Astrocyte of the cerebellum (primary cell): ENCODE measurements around the gene HNRNPA2B1.
"Not testable (repeated sequence)": the region's sequence is repeated elsewhere in the genome, so short reads cannot be mapped to it uniquely, and the experiment has no call there.

Experiments used
- DNase-seq: peaks from one replicate; pipeline ENCODE4 v3.0.0-alpha.2; 2011; ENCODE audit warnings: low read depth
- H3K4me3 ChIP-seq: 2 replicates; pipeline ENCODE4 v1.5.1; 2011; ENCODE audit warnings: mild to moderate bottlenecking, low read depth, low read length, moderate library complexity
- in situ Hi-C: cut with HindIII; loops from 2 replicates; pipeline ENCODE4 v1.10.0; 2017; ENCODE audit warnings: low sequenced_read_pairs
- TF ChIP-seq, protein P1 (sequence below): IDR thresholded peaks from 2 replicates; pipeline ENCODE4 v1.5.1; 2012; ENCODE audit warnings: low read length, low read depth, moderate library complexity, mild to moderate bottlenecking; ENCODE audit errors: missing control alignments

The HNRNPA2B1 gene

DNA sequence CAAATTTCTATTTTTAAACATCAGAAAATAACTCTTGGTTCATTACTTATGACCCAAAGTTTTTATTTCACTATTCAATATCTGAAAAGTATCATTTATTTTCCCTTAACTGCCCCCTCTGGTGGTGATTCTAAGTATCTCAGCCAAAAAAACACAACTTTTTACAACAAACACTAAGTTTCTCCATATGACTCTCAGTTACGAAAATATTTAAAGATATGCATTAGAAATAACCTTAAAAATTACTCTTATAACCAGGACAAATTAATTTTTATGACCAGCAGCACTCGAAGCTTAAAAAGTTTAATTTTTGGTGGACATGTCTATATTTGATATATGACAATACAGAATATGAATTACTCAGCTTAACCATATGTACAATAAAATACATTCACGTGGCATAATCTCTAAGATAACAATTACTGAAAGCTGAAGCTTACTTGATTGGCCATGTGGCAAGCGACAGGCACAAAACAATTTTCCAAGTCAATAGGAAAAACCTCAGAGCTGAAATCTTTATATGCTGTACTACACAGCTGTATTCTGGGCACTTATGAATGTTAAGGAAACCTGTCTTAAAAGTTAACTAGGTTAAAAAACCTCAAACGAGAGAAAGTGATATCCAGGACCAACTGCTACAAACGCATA lies 2.3 kb downstream of the HNRNPA2B1 start:
- H3K4me3 ChIP-seq, result peak overlapping the region; percentile 100
- in situ Hi-C loops, result loop anchor here (5.0 kb wide), 1 partner anchor 106 kb away; no protein-coding TSS in a partner anchor
- DNase-seq, result no peak

DNA sequence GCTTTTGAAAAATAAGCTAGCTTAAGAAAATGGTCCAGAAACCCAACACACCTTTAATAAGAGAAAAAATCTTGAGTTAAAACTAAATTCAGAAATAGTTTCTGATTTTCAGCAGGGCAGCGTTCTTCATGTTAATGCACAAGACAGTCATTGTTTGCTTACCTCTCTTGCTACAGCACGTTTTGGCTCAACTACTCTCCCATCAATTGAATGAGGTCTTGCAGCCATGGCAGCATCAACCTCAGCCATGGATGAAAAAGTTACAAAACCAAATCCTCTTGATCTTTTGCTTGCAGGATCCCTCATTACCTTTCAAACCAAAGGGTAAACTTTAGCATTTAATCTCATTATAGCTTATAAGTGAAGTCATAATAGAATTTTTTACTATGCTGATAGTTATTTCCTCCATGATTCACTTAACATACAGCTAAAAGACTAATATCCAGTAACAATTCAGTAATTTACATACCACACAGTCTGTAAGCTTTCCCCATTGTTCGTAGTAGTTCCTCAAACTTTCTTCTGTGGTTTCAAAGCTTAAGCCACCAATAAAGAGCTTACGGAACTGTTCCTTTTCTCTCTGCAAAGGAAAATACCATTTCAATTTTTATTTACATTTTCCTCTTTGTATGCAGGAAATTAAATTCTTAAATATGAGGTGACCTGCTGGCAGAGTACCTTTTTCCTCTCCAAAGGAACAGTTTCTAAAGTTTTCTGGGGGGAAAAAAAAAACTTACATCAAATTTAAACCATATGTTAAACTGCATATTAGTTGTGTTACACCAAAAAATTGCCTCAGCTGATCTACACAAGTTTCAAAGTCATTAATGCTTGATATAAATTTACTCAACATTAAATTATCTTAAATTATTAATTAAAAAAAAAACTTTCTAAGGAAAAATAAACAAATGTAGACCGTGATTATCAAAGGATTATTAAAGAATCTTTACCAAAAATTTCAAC lies 3.1 kb downstream of the HNRNPA2B1 start:
- TF ChIP-seq, protein P1, sequence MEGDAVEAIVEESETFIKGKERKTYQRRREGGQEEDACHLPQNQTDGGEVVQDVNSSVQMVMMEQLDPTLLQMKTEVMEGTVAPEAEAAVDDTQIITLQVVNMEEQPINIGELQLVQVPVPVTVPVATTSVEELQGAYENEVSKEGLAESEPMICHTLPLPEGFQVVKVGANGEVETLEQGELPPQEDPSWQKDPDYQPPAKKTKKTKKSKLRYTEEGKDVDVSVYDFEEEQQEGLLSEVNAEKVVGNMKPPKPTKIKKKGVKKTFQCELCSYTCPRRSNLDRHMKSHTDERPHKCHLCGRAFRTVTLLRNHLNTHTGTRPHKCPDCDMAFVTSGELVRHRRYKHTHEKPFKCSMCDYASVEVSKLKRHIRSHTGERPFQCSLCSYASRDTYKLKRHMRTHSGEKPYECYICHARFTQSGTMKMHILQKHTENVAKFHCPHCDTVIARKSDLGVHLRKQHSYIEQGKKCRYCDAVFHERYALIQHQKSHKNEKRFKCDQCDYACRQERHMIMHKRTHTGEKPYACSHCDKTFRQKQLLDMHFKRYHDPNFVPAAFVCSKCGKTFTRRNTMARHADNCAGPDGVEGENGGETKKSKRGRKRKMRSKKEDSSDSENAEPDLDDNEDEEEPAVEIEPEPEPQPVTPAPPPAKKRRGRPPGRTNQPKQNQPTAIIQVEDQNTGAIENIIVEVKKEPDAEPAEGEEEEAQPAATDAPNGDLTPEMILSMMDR, result no peak
- in situ Hi-C loops, result loop anchor here (5.0 kb wide), 1 partner anchor 105 kb away; no protein-coding TSS in a partner anchor

More for the DNA sequence above, 2.3 kb downstream of the HNRNPA2B1 start:
- TF ChIP-seq, protein P1, result peak; percentile 43

DNA sequence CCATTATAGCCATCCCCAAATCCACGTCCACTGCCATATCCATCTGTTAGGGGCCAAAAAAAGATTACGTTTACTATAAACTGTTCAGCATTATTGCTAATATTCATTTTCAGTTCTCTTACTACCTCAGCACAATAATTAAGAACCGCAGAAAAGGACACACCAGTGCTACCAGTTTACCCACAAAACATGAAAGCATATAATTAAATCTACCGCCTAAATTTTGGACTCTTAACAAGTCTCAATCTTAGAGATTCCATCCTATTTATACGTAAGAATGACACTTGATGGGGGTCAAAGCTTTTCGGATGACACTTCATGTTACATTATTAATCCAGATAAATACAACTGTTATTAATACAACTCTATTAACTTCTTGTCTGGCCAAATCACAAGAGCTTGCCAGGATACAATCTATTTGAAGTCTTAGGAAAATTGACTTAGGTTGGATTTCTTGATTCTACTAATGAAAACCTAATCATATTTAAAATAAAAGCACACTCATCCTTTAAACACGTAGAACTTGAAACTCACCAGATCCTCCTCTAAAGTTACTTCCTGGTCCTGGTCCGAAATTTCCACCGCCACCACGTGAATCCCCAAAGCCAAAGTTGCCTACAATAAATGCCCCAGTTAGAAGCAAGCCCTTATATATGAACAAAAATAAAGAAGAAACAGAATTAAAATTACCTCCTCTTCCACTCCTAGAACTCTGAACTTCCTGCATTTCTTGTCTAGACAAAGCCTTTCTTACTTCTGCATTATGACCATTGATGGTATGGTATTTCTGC lies 4.5 kb downstream of the HNRNPA2B1 start:
- in situ Hi-C loops, result loop anchor here (5.0 kb wide), 1 partner anchor 104 kb away; no protein-coding TSS in a partner anchor
- no peak for DNase-seq
- TF ChIP-seq, protein P1, result no peak
- H3K4me3 ChIP-seq, result no peak overlapping the region

More for the DNA sequence above, 3.1 kb downstream of the HNRNPA2B1 start:
- H3K4me3 ChIP-seq, result peak overlapping the region; percentile 100
- DNase-seq, result no peak

DNA sequence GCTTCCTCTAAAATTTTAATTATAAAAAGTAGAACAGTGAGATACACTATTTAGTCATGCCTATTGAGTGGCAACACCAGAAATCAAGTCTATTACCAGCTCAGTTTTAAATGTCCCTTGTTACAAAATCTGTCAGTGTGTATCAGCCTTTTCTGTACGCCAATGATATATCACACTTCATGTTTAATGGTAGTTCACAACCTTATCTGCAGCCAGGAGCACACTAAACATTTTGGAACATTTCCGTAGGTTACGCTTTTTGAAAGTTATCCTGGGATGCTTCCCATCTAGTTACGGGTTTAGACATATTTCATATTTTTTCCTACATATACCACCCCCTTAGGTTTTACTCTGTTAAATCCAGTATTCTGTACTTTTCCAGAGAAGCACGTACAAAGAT lies 5.4 kb downstream of the HNRNPA2B1 start:
- in situ Hi-C loops, result loop anchor here (5.0 kb wide), 1 partner anchor 103 kb away; no protein-coding TSS in a partner anchor
- H3K4me3 ChIP-seq, result no peak overlapping the region
- DNase-seq, result no peak
- TF ChIP-seq, protein P1, result no peak

DNA sequence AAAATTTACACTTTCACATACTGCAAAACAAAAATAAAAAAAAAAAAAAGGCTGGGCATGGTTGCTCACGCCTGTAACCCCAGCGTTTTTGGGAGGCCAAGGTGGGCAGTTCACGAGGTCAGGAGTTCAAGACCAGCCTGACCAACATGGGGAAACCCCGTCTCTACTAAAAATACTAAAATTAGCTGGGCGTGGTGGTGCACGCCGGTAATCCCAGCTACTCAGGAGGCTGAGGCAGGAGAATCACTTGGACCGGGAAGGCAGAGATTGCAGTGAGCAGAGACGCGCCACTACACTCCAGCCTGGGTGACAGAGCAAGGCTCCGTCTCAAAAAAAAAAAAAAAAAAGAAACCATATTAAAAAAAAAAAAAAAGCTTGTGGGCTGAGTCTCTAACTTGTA lies 5.8 kb downstream of the HNRNPA2B1 start:
- DNase-seq, H3K4me3 ChIP-seq: not testable (repeated sequence)
- in situ Hi-C loops, result loop anchor here (5.0 kb wide), 1 partner anchor 102 kb away; no protein-coding TSS in a partner anchor

DNA sequence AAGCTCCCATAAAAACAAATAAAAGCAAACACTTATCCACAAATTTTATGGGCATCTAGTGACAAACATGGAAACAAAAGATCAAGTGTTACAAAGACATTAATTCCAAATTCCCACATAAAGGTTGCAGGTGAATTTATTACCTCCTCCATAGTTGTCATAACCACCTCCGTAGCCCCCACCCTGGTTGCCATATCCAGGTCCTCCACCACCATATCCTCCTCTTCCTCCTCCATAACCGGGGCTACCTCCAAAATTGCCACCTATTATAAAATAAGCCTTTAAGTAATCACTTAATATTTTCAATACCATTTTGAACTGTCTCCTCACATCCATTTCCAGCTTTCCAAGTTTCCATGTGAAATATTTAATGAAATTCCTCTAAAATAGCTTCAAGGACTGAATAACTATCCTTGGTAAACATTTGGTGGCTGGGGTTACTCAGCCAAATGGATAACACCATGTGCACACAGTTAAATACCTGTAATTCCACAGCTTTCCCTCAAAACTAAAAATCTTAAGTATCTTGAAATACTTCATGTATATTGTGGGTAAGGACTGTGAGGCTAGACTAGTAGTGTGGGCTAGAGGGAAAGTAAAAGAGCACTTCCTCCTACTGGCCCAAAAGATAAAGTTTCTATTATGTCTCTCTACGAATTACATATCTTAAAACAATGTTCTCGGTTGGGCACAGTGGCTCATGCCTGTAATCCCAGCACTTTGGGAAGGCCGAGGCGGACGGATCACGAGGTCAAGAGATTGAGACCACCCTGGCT lies 6.9 kb downstream of the HNRNPA2B1 start:
- in situ Hi-C loops, result no loop called here
- H3K4me3 ChIP-seq, result no peak overlapping the region

More for the DNA sequence above, 6.9 kb downstream of the HNRNPA2B1 start:
- TF ChIP-seq, protein P1, result no peak
- no peak for DNase-seq
